AG04450 (cell line): ENCODE data around the gene TJP2. TPM values are rescaled to one million over a fixed set of nuclear protein-coding genes. Genes with fewer than 3 reads are reported as not detected.

Source experiments
- CTCF ChIA-PET: fragments of 300-600, 350-600 bp; formaldehyde crosslinking; extraction: SDS; loops from one replicate; lab custom pipeline; 2022; ENCODE audit warnings: antibody characterized with exemption, inconsistent platforms; lab: Charles Lee
- POLR2A ChIA-PET: fragments of 350-600 bp; formaldehyde crosslinking; extraction: SDS; loops from one replicate; lab custom pipeline; 2021; ENCODE audit warnings: antibody characterized with exemption, inconsistent platforms; lab: Yijun Ruan, JAX
- DNase-seq: peaks from one replicate; pipeline ENCODE4 v3.0.0-alpha.2; 2011; ENCODE audit warnings: low read depth, low spot score
- H3K27ac ChIP-seq: one replicate; pipeline ENCODE4 v1.5.1; 2012; ENCODE audit warnings: low read depth, low read length, control low read depth
- H3K27me3 ChIP-seq: one replicate; pipeline ENCODE4 v1.6.0; 2012; ENCODE audit warnings: low read length; ENCODE audit not compliant: control insufficient read depth, insufficient read depth
- H3K4me3 ChIP-seq: 2 replicates; pipeline ENCODE4 v1.5.1; 2011; ENCODE audit warnings: mild to moderate bottlenecking, low read depth, low read length, control low read depth
- H3K9me3 ChIP-seq: 2 replicates; pipeline ENCODE4 v1.5.1; 2012; ENCODE audit warnings: low read length; ENCODE audit not compliant: control insufficient read depth, insufficient read depth
- polyA plus RNA-seq: library from polyadenylated mRNA; depleted of rRNA; stranded (reverse); fragments of >200 nt; gene quantifications from 2 replicates; pipeline ENCODE4 v1.2.3, GENCODE V29; 2011
- TF ChIP-seq, protein P1 (sequence below): IDR thresholded peaks from 2 replicates; pipeline ENCODE4 v1.5.1; 2011; ENCODE audit warnings: low read depth, low read length, control low read depth, inconsistent platforms

TJP2 gene
- polyA plus RNA-seq, 1 experiment: 50.0 TPM

DNA sequence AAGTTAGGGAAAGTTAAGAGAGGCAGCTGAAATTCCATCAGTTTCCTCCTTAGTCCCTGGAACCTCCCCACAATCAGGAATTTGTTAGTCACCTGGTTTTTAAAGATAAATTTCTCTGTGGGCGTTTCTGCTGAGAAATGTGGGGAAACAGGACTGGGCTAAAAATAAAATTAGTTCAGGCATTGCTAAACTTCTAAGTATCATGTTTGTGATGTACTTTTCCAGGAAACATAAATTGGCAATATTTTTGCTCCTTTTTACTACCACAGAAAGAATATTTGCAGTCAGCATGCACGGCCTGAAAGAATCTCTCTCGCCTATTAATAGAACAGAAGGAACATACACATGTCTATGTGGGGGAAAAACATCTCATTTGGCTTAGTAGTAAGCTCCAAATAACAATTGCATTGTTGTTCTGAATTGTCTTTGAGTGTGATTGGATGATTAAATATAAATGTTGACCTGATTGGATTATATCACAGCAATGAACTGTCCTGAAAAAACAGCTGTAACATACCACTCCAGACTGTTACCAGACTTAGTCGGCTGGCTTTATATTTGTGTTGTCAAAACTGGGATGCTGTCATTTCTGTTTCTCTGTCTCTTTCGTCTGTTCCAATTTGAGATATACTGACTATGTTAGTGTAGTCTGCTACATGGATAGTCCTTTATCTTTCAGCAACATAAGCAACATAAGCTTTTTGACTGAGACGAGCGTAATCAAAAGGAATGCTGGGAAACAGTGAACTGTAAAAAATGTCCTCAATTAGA, 12.9 kb downstream of the TJP2 start:
- H3K4me3 ChIP-seq: no peak overlapping the region
- no peaks in the 10 kb centered on the region for H3K9me3 ChIP-seq
- no peak overlapping the region for H3K27ac ChIP-seq
- ChIA-PET CTCF (interaction anchor here (1.1 to 2.5 kb wide), 7 partner anchors 8 to 151 kb away, joined by 3 to 12 read pairs (median 5); partner anchors contain the start of gene FXN), POLR2A (interaction anchor here (1.5 kb wide), 1 partner anchor 12 kb away, joined by 6 read pairs; no protein-coding TSS in a partner anchor)
- DNase-seq: no peak
- TF ChIP-seq, protein P1, sequence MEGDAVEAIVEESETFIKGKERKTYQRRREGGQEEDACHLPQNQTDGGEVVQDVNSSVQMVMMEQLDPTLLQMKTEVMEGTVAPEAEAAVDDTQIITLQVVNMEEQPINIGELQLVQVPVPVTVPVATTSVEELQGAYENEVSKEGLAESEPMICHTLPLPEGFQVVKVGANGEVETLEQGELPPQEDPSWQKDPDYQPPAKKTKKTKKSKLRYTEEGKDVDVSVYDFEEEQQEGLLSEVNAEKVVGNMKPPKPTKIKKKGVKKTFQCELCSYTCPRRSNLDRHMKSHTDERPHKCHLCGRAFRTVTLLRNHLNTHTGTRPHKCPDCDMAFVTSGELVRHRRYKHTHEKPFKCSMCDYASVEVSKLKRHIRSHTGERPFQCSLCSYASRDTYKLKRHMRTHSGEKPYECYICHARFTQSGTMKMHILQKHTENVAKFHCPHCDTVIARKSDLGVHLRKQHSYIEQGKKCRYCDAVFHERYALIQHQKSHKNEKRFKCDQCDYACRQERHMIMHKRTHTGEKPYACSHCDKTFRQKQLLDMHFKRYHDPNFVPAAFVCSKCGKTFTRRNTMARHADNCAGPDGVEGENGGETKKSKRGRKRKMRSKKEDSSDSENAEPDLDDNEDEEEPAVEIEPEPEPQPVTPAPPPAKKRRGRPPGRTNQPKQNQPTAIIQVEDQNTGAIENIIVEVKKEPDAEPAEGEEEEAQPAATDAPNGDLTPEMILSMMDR: no peak
- no peaks in the 10 kb centered on the region for H3K27me3 ChIP-seq

DNA sequence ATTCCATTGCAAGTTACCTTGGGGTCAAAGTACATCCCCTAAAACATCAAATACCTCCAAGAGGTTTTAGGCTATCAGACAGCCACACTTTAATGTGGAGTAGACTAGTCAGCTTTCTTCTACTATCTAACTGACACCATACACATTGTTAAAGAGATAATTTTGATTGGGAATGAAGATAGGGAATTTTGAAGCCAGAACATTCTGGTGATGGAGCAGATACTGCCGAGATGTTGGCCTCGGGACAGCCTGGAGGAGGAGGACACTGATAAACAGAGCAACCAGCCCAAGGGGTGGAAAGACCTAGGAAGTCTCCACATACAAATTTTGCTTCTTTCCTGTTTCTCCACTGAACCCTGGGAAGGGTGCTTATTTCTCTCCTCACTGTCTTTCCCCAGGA, 14.9 kb downstream of the TJP2 start:
- Histone ChIP-seq H3K27me3 (no peaks in the 10 kb centered on the region), H3K9me3 (no peaks in the 10 kb centered on the region), H3K4me3 (no peak overlapping the region), H3K27ac (no peak overlapping the region)
- DNase-seq: no peak
- ChIA-PET POLR2A (no interaction called here), CTCF (interaction anchor here (0.6 to 2.5 kb wide), 4 partner anchors 31 to 153 kb away, joined by 3 to 12 read pairs (median 6); partner anchors contain the start of gene FXN)
- TF ChIP-seq, protein P1: no peak

DNA sequence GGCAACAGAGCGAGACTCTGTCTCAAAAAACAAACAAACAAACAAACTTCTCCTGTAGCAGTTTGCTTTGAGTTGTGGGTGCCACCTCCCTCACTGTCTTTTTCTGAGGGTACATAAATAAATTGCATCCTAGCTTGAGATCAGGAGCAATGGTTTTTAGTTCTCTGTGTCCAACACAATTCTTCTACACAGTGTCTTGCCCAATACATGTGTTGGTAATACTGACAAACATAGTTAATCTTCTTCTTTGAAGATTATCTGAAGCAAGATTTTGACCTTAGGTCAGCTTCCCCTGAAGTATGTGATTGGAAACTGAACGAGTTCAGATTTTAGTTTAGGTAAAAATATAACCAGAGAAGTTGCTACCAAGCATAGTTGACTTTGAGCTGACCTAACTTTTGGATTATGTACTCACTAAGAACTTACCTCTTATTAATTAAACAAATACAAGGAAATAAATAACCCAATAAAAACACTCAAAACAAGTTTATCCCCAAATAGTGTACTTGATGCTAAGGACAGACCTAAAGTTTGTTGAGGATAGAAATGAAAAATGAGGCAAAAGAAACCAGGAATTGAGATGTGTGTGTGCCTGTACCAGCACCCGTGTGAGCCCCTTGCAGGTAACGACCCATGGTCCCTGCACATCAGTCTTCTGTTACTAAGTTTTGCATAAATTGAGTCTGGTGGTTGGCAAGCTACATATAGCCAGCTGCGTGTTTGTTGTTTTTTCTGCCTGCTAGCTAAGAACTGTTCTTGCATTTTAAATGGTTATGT, 16.2 kb downstream of the TJP2 start:
- no peak overlapping the region for H3K27ac ChIP-seq
- TF ChIP-seq, protein P1: no peak
- H3K4me3 ChIP-seq: no peak overlapping the region
- H3K27me3 ChIP-seq: no peaks in the 10 kb centered on the region
- no peak for DNase-seq
- ChIA-PET CTCF (interaction anchor here (1.2 to 11.6 kb wide), 5 partner anchors 9 to 146 kb away, joined by 3 to 324 read pairs (median 3); no protein-coding TSS in a partner anchor), POLR2A (no interaction called here)
- no peaks in the 10 kb centered on the region for H3K9me3 ChIP-seq

DNA sequence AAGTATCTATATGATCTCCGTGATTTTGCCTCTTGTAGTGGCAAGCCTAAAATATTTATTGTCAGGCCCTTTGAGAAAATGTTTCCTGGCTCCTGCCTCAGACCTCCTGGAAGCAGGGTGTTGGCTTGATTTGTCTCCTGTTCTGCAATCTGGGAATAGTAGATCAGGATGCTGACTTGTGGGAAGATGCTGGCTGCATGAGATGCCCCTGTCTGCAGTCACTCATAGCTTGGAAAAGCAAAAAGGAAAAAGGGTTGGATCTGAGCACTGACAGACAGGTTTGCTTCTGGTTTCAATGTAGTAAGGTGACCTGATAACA, 16.7 kb downstream of the TJP2 start:
- Histone ChIP-seq H3K4me3 (no peak overlapping the region), H3K27me3 (no peaks in the 10 kb centered on the region), H3K27ac (no peak overlapping the region), H3K9me3 (no peaks in the 10 kb centered on the region)
- ChIA-PET POLR2A (interaction anchor here (0.7 kb wide), 1 partner anchor 130 kb away, joined by 4 read pairs; no protein-coding TSS in a partner anchor), CTCF (interaction anchor here (0.9 to 11.6 kb wide), 7 partner anchors 9 to 146 kb away, joined by 3 to 324 read pairs (median 4); no protein-coding TSS in a partner anchor)
- TF ChIP-seq, protein P1: no peak
- no peak for DNase-seq
